GM13977 (cell line): ENCODE results near the gene RNF123.
A peak's percentile ranks its signal among the peaks of the same experiment; 100 is the strongest.

Source experiments
- DNase-seq: peaks from one replicate; pipeline ENCODE4 v3.0.0; 2012; ENCODE audit warnings: low spot score
- CTCF ChIP-seq: IDR thresholded peaks from 2 replicates; pipeline ENCODE4 v1.5.1; 2012; ENCODE audit warnings: mild to moderate bottlenecking, control low read depth; ENCODE audit not compliant: insufficient read depth; ENCODE audit errors: extremely low read depth, missing control alignments
- in situ Hi-C: fragments of 300-500 bp; cut with MboI; formaldehyde crosslinking; loops from one replicate; pipeline ENCODE4 v1.12.0; 2022; ENCODE audit warnings: low sequenced_read_pairs, low pct_unique_long_range_greater_than_20kb, mixed read lengths, inconsistent platforms; ENCODE audit not compliant: unreplicated experiment

The RNF123 gene

GRCh38 chr3:49717211-49717958 is 28.0 kb downstream of the RNF123 start:
- in situ Hi-C loops = no loop called here
- TF ChIP-seq CTCF = no peak
- no peak for DNase-seq

GRCh38 chr3:49717959-49718857 is 28.9 kb downstream of the RNF123 start:
- no peak for DNase-seq
- TF ChIP-seq CTCF = no peak
- in situ Hi-C loops = no loop called here

- in situ Hi-C loops = no loop called here
- no peak for DNase-seq
- TF ChIP-seq CTCF = peak; percentile 8
Measured at GRCh38 chr3:49718858-49719213, 29.5 kb downstream of the RNF123 start.

GRCh38 chr3:49719214-49719884 is 30.0 kb downstream of the RNF123 start, which contains the start of gene AMIGO3:
AMIGO3 (minus strand) TSS chr3:49719684; CDS start chr3:49719465, 219 bp downstream.
- in situ Hi-C loops = no loop called here
- DNase-seq = peak; percentile 97
- TF ChIP-seq CTCF = peak; percentile 56

- TF ChIP-seq CTCF = no peak
- in situ Hi-C loops = no loop called here
- DNase-seq = no peak
Measured at GRCh38 chr3:49720855-49721595, 31.7 kb downstream of the RNF123 start.

GRCh38 chr3:49721596-49721895 is 32.2 kb downstream of the RNF123 start:
- TF ChIP-seq CTCF = no peak
- DNase-seq = no peak
- in situ Hi-C loops = no loop called here
